NCI-H2171 treated with DMSO at 0.1 percent for 48 hours (cell line): ENCODE data around the gene CDKAL1.
"Not testable (repeated sequence)": the region's sequence is repeated elsewhere in the genome, so short reads cannot be mapped to it uniquely, and the experiment has no call there.

Source experiments
- DNase-seq: peaks from one replicate; lab custom pipeline; 2025; lab: John Stamatoyannopoulos, UW

CDKAL1 gene

DNA sequence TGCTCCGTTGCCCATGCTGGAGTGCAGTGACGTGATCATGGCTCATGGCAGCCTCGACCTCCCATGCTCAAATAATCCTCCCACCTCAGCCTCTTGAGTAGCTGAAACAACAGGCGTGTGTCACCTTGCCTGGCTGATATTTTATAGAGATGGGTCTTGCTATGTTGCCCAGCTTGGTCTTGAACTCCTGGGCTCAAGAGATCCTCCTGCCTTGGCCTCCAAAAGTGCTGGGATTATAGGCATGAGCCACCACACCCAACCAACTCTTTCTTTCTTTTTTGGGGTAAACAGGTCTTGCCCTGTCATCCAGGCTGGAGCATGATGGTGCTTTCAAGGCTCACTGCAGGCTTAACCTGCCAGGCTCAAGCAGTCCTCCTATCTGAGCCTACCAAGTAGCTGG lies 266.4 kb downstream of the CDKAL1 start:
- DNase-seq: no peak

DNA sequence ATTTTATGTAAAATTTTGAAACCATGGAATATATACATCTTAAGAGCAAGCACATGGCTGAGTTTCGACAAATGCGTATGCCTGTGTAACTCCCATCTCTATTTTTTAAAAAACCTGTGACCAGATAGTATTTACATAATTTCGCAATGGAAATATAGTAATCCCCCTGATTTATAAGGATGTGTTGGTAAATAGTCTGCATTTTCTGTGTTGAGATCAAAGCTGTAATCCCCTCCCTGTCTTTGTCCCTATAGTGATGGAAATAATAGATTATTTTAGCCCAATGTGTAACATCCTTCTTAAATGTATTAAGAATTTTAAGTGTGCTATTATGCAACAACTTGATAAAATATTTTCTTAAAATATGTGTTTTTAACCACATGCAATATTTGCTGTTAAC lies 267.3 kb downstream of the CDKAL1 start:
- DNase-seq: no peak

DNA sequence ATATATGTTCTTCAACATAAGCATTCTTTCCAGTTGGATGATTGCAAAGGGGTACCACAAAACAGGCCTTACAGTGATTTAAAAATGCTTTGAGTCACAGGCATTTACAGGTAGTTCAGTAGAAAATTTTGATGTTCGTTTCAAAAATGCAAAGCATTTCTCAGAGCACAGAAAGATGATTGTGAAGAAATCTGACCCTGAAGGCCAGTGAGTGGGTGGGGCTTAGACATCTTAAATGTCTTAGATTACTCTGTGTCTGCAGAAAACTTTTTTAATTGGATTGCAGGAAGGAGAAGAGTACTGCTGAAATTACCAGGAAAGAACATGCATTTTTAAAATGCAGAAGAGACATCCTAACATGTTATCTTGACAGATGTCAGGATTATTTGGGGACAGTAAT lies 268.3 kb downstream of the CDKAL1 start:
- DNase-seq: no peak

DNA sequence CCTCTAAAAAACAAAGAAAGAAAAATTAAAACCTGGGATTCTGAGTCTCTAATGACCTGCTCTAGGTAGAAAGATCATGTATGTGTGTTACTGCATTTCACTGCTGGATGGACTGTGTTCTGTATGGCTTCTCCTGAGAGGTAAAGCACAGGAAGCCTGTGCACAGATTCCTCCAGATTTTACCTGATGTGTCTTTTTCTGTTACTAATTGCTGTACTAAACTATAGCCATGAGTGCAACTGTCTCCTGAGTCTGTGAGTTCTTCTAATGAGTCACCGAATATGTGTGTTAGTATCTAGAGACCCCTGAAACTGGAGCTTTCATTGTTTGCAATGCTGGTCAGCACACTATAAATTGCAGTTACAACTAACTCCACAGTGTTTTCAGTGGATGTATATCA lies 270.8 kb downstream of the CDKAL1 start:
- no peak for DNase-seq

DNA sequence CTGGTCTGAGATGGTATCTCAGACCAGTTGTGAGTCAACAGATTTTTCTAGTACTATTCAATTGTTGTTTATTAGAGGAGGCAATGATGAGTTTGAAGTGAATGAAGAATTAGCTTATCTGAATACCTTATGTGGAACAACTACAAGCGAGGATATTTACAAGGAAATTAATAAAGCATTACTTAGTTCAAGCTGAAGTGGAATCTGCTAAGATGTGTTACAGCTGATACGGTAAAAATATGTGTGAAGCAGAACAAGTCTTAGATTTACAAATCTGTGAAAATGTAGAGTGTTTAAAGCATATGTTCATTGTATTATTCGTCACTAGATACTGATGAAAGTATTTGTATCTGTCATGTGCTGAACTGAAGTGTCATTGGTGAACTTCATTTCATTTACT lies 272.4 kb downstream of the CDKAL1 start:
- DNase-seq: no peak

DNA sequence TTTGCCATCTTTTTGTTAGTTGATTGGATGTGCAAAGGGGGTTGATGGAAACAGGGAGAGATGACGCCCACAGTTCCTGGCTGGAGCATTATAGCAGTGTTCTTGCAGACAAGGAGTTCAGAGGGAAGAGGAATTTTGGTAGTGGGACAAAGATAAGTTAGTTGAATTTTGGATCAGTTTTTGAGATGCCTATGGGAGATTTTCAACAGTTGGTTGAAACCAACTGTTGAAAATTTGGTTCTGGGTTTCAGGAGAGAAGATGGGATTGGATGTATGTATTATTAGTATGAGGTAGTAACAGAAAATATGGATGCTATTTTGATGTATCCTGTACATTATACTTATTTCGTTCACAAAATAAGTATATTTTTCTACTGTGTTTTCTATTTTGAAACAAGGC lies 274.2 kb downstream of the CDKAL1 start:
- no peak for DNase-seq

DNA sequence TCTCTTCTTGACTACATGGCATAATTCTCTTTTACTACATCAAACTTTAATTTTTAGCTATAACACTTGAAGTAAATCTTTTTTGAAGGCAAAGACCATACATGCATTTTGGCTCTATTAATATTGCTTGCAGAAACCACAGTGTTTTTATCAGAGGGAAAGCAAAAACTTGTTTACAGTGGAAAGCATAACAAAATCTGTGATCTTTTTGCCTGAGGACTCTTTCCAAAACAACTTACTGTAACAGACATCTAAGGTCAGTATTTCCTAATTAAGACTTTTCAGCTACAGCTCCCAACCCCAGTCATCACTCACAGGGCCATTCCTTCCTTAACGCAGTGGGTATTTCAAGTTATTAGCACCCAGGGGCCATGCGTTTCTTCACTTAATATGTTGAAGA lies 274.7 kb downstream of the CDKAL1 start:
- no peak for DNase-seq

DNA sequence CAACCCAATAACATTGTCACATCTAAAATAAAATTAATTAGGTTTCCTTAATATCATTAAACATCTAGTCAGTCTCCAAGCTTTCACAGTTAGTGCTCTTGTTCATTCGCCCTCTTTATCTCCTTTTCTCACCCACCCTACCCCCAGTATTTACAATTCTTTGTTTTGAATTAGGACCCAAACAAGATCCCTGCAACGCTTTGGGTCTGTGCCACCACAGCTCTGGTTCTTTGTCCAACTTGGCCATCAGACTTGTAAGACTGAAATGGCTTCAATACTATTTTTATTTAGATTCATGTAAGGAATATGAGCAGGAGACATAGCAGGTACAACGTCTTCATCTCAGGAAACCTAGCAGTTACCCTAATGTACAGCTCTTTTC lies 276.5 kb downstream of the CDKAL1 start:
- DNase-seq: no peak

DNA sequence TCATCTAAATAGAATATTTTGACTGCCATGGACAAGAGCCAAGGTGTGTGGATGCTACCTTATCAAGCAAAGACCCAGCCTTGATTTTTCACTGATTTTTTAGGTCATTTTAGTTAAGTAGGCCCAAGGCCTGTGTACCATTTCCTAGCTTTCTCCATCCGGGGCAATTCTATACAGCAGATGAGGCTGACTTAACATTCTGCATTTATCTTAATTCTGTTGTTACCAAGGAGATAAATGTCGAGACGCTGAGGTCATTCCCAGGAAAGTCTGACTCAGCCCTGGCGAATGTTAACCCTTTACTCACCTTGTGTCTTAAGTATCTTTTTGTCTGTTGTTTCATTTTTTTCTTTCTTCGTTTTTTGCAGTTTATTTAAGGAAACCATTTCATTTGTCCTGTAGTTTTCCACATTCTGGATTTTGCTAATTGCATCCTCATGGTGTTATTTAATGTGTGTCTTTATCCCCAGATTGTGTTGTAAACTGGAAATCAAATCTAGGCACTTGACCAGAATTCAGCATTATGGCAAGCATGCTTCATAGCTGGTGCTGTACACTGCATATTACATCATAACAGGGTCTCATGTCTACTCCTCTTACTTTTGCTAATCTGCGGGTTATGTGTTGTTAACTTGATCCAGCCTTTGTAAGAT lies 277.0 kb downstream of the CDKAL1 start:
- peak; percentile 59 for DNase-seq

DNA sequence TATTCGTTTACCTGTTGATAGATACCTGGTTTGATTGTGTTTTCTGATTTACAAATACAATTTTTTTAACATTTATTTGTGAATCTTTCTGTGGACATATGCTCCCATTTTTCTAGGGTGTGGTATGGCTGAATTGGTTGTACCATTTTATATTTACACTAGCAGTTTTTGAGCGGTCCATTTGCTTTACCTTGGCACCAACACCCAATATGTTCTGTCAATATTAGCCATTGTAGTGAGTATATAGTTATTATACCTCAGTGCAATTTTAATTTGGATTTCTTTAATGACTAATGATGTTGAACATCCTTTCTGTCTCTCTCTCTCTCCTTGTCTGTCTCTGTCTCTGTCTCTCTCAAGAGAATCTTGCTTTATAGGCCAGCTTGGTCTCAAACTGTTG lies 278.5 kb downstream of the CDKAL1 start:
- no peak for DNase-seq

DNA sequence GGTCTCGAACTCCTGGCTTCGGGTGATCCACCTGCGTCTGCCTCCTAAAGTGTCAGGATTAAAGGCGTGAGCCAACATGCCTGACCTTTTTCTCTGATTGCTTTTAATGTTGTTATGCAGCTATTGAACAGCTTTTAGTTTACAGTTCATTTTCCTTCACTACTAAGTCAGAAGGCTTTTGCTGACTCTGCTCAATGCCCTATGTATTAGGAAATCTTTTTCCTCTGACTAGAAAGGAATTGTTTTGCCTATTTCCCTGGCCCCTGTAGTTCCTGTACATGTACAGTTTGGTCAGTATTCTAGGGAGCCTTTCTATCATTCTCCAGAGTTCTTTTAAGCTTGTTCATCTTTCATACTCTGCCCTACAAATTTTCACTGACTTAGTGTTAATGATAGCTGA lies 280.2 kb downstream of the CDKAL1 start:
- DNase-seq: no peak

DNA sequence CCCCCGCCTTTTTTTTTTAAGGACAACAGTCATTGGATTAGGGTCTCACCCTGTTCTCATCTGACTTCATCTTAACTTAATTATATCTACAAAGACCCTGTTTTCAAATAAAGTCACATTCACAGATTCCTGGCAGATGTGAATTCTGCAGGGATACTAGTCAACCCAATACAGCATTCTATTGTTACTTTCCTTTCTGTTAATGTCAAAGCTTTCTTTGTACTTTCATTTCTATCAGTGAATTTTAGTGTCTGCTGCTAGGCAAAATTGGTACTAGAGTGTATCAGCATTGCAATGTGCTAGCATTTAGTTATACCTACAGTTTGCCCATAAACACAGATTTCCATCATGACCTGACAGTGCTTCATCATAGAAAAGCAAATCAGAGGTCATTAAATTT lies 281.9 kb downstream of the CDKAL1 start:
- no peak for DNase-seq

DNA sequence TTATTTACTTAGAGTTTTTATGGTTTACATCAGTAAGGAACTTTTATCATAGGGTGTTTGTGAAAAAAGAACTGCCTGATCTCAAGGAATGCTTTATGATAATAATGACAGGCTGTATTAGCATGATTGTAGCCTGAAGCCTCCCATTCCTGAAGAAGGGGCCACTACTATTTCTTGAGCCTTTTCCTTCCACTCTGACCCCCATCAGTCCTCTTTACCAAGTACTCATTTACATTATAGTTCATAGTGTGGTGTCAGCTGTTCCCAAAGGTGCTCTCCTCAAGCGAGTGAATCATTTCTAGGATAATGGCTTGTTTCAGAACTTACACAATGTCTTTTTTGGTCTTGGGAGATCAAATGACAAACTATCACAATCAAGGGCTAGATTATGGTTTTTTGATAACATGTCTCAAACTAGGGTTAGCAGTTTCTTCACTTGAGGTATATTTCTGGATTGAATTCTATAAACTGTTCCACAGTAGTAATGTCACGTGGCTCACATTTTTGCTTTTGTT lies 283.6 kb downstream of the CDKAL1 start:
- DNase-seq: peak; percentile 23

DNA sequence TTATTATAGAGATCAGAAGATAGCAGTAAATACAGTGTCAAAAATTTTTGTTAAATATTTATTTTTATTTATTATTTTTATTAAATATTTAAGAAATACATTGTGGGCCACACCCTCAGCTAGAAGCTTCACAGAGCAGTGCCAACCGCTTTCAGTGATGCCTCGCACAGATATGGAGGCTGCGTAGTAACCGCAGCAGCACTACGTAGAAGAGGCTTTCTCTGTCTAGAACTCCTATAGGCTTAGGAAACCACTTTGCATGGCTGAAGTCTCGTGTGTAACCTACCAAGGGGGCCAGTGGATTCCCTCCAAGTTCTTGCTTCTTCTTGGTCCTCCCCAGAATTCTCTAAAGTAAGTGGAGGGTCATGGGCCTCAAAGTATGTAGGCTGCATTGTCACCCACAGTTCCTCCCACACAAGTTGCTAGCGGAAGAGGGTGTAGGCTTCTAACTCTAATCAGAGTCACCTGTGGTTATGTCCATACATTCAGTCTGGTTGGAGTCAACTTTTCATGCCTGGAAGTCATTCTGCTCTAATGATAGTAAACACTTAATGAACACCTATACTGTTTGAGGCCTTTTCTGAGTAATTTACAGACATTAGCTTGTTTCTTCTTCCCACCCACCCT lies 285.6 kb downstream of the CDKAL1 start:
- DNase-seq: no peak

DNA sequence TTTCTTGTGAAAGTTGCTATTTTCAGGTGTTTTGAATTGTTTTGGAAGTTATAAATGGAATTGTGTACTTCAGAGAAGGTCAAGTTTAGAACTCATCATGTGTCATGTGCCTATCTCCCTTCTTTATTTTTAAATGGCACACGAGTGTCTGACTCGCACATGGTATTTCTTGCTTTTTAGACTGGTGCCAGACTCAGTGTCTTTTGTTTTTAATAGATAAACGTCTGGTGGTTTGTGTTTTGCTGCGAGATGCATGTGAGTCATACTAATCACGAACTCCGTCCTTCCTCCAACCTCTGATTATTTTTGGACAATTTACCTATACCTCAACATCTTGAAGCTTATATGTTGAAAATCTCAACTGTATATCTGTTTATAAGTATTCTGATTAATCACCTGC lies 292.1 kb downstream of the CDKAL1 start:
- DNase-seq: peak; percentile 41

DNA sequence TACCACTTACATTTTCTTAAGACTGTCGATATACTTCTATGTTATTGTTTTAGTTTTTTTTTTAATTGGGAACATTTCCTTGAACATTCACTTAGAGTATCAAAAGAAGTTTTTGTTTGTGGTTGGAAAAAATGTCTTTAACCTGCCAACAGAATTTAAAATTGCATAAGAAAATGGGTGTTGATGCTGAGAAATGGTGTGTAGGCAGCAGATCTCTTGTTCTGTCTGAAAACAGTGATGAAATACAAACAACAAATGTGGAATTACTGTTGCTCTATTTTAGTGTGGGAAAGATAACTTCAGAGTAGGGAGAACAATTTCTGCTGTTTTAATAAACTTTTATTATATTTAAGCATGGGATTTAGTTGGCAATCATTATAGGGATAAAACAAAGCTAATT lies 293.5 kb downstream of the CDKAL1 start:
- DNase-seq: no peak

DNA sequence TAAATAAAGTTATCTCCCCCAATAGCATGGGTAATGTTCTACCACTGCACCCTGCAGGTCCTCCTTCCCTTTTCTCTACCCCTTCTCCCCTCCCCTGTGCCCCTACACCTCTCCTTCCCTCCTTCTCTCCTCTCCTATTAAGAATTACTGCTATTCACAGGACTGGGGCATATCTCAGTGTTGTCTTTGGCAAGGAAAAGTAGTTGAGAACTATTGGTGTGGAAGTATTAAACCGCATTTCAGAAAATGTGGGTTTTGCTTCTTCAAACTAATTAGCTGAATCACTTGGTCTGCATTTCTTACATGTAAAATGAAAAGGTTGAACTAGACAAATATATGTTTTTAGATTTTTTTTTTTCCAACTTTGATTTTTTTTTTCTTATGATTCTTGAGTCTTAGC lies 296.3 kb downstream of the CDKAL1 start:
- no peak for DNase-seq

DNA sequence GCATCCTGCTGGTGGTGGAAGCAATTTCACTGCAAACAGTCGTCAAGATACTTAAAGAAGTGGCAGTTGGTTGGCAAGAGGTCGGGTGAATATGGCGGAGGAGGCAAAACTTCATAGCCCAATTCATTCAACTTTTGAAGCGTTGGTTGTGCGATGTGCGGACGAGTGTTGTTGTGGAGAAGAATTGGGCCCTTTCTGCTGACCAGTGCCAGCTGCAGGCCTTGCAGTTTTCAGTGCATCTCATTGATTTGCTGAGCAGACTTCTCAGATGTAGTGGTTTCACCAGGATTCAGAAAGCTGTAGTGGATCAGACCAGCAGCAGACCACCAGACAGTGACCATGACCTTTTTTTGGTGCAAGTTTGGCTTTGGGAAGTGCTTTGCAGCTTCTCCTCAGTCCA lies 297.0 kb downstream of the CDKAL1 start:
- DNase-seq: not testable (repeated sequence)

DNA sequence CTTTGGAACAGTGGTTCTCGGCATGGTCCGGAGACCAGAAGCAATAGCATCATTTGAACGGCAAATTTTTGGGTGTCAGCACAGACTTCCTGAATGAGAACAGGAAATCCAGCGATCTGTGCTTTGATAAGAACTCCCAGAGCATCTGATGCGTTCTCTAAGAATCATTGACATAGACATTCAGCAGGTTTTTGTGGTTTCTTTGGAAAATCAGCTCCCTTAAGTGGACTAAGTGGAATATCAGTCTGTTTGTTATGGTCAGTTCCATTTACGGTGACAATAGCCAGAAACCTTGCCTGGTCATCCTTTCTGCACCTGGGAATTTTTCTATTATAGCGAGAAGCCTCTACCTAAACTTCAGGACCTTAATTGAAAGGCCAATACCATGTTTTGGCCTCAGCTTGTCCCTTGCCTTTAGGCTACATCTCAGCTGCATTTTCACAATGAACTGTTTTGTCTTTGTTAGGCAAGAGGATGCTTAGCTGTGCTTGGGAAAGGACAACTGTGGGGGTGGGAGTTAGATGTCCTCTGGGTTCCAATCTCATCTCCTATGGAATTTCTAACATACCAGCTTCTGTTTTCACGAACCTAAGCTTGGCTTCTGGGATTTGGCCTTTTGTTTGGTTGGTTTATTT lies 299.7 kb downstream of the CDKAL1 start:
- no peak for DNase-seq

DNA sequence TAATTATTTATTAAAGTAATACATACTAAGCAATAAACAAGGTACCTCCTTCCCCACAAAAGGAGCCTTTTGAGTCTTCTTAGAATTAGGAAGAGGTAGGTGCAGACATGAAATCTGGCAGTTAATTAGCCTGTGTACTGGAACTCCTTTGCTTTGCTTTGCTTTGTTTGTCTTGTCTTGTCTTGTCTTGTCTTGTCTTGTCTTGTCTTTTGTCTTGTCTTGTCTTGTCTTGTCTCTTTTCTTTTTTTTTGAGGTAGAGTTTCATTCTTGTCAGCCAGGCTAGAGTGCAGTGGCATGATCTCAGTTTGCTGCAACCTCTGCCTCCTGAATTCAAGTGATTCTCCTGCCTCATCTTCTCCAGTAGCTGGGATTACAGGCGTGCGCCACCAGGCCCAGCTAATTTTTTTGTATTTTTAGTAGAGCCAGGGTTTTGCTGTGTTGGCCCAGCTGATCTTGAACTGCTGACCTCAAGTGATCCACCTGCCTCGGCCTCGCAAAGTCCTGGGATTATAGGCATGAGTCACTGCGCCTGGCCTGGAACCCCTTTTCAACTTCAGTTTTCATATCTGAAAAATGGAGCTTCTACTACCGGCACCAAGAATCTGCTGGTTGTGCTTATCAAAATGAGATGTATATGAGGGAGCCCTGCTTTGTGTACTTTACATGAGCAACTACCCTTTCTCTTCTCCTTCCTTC lies 301.2 kb downstream of the CDKAL1 start:
- peak; percentile 93 for DNase-seq

DNA sequence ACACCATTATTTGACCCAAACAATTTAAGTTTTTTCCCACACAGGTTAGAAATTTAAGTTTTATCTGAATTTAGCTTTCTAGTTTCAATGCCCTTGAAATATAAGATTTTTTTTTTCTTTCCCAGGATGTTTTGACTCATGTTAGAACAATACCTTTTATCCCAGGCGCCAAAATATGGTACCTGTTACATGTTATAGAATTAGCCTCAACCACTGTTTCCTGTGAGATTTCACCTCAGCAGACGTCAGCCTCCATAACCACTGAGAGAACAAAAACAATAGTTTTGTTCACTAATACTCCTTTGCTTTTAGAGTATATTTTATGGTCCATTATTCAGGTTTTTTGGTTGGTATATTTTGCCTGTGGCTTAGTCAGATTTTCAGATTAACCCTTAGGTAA lies 302.9 kb downstream of the CDKAL1 start:
- no peak for DNase-seq

DNA sequence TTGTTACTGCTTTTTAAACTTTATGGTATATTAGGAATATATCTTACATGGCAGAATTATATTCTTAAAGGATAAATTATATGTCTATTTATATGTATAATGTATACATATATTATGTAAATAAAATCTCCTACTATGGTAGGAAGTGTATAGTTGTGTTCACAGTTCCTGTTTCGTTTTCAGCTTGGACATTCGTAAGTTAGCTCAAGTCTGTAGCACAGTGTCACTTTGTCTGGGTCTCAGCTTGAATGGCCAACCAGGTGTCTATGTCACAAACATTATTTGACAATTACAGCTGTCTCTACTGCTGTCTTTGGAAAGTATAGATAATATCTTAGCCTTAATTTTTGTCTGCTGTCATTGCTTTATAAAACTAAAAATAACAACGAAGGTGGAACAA lies 303.9 kb downstream of the CDKAL1 start:
- DNase-seq: no peak

DNA sequence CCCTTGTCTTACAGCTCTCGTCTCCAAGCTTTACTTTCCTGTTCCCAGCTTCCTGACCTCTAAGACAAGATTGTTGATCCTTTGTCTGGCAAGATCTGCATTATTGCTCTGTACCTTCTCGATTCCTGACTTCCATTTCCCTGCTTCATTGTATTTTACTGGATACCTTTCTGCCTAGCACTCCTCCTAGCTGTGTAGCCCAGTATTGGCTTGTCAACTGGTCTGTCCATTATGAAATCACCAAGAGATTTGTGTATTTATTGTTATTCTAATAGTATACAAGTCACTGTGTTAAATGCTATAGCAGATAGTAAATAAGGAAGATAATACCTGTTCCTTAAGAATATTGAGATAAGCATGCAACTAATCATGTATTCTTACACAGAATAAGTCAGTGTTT lies 305.4 kb downstream of the CDKAL1 start:
- no peak for DNase-seq
